Breast epithelium (tissue), 3 donors: Measurements from ENCODE around the gene LAMC2.

Experiments used
- POLR2A ChIP-seq: fragments of 450-650 bp; IDR thresholded peaks from one replicate; pipeline ENCODE4 v1.6.1; 2016; ENCODE audit warnings: antibody characterized with exemption, mild to moderate bottlenecking, moderate library complexity
- POLR2AphosphoS5 ChIP-seq, 3 donors: sonication (generic); formaldehyde crosslinking; IDR thresholded peaks; one replicate each; pipeline ENCODE4 v1.6.1; 2017; ENCODE audit warnings: antibody characterized with exemption in 3 of 3
- TF ChIP-seq, protein P1 (sequence below), 3 donors: fragments of 450-650 bp; IDR thresholded peaks; one replicate each; pipeline ENCODE4 v1.5.1; 2016 to 2017; ENCODE audit warnings: antibody characterized with exemption in 3 of 3, mild to moderate bottlenecking in 3 of 3, moderate library complexity in 3 of 3

DNA sequence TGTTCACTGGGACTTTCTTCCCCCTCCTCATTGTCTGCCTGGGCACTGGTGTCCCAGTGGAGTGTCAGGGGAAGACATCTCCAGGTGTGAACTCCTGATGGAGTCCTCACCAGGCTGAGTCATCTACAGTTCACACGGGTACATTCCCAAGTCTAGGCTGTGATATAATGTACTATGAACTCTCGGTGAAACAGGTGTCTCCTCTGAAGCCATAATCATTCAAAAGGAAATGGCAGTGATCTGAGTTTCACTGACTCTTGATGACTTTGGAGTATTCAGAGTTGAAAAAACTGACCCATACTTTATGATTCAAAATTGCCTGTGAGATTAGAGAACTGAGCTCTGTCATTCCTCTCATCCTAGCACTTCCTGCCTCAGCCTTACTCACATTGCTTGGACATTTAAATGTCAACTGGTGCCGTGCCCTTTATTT is 9.1 kb downstream of the LAMC2 start:
- TF ChIP-seq, protein P1, sequence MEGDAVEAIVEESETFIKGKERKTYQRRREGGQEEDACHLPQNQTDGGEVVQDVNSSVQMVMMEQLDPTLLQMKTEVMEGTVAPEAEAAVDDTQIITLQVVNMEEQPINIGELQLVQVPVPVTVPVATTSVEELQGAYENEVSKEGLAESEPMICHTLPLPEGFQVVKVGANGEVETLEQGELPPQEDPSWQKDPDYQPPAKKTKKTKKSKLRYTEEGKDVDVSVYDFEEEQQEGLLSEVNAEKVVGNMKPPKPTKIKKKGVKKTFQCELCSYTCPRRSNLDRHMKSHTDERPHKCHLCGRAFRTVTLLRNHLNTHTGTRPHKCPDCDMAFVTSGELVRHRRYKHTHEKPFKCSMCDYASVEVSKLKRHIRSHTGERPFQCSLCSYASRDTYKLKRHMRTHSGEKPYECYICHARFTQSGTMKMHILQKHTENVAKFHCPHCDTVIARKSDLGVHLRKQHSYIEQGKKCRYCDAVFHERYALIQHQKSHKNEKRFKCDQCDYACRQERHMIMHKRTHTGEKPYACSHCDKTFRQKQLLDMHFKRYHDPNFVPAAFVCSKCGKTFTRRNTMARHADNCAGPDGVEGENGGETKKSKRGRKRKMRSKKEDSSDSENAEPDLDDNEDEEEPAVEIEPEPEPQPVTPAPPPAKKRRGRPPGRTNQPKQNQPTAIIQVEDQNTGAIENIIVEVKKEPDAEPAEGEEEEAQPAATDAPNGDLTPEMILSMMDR (IDR thresholded peaks at IDR 0.05) = no peak
- no peak for TF ChIP-seq POLR2A
- no peak for TF ChIP-seq POLR2AphosphoS5 (IDR thresholded peaks at IDR 0.05)
